HEK293 (cell line): ENCODE measurements around the gene TRMT1.
A peak's percentile ranks its signal among the peaks of the same experiment; 100 is the strongest.

Experiments
- BCL11A ChIP-seq: fragments of 450-650 bp; formaldehyde crosslinking; IDR thresholded peaks from 2 replicates; pipeline ENCODE4 v1.5.1; 2016; ENCODE audit warnings: low read depth, missing biosample characterization, missing genetic modification characterization
- GFI1B ChIP-seq: fragments of 450-650 bp; formaldehyde crosslinking; IDR thresholded peaks from 2 replicates; pipeline ENCODE4 v1.5.1; 2016; ENCODE audit warnings: missing biosample characterization, missing genetic modification characterization
- REST ChIP-seq: fragments of 450-650 bp; formaldehyde crosslinking; IDR thresholded peaks from 2 replicates; pipeline ENCODE4 v1.5.1; 2016; ENCODE audit warnings: missing biosample characterization, missing genetic modification characterization
- SETDB1 ChIP-seq: IDR thresholded peaks from one replicate; pipeline ENCODE4 v1.6.1; 2017; ENCODE audit warnings: mild to moderate bottlenecking, low read length, moderate library complexity, mixed read lengths; ENCODE audit not compliant: insufficient read length
- ZBTB10 ChIP-seq: fragments of 450-650 bp; formaldehyde crosslinking; IDR thresholded peaks from 2 replicates; pipeline ENCODE4 v1.5.1; 2016; ENCODE audit warnings: missing biosample characterization, missing genetic modification characterization
- ZIC2 ChIP-seq: fragments of 450-650 bp; formaldehyde crosslinking; IDR thresholded peaks from 2 replicates; pipeline ENCODE4 v1.5.1; 2016; ENCODE audit warnings: missing biosample characterization, missing genetic modification characterization
- ZNF366 ChIP-seq: fragments of 450-650 bp; formaldehyde crosslinking; conservative IDR thresholded peaks from 2 replicates; pipeline ENCODE4 v1.5.1; 2016; ENCODE audit warnings: missing biosample characterization, missing genetic modification characterization
- ZNF404 ChIP-seq: fragments of 450-650 bp; formaldehyde crosslinking; IDR thresholded peaks from 2 replicates; pipeline ENCODE4 v1.5.1; 2017; ENCODE audit warnings: missing biosample characterization, missing genetic modification characterization
- ZNF561 ChIP-seq: fragments of 450-650 bp; IDR thresholded peaks from 2 replicates; pipeline ENCODE4 v1.5.1; 2018; ENCODE audit warnings: missing biosample characterization, missing genetic modification characterization, borderline replicate concordance
- ZNF621 ChIP-seq: fragments of 450-650 bp; formaldehyde crosslinking; IDR thresholded peaks from 2 replicates; pipeline ENCODE4 v1.5.1; 2017; ENCODE audit warnings: missing biosample characterization, missing genetic modification characterization
- ZNF629 ChIP-seq: fragments of 450-650 bp; formaldehyde crosslinking; IDR thresholded peaks from 2 replicates; pipeline ENCODE4 v1.5.1; 2017; ENCODE audit warnings: missing biosample characterization, missing genetic modification characterization
- ZNF639 ChIP-seq: fragments of 450-650 bp; formaldehyde crosslinking; IDR thresholded peaks from 2 replicates; pipeline ENCODE4 v1.5.1; 2016; ENCODE audit warnings: missing biosample characterization, missing genetic modification characterization
- ZNF707 ChIP-seq: fragments of 450-650 bp; formaldehyde crosslinking; IDR thresholded peaks from 2 replicates; pipeline ENCODE4 v1.5.1; 2016; ENCODE audit warnings: missing biosample characterization, missing genetic modification characterization
- ZNF768 ChIP-seq: fragments of 450-650 bp; formaldehyde crosslinking; IDR thresholded peaks from 2 replicates; pipeline ENCODE4 v1.5.1; 2018; ENCODE audit warnings: missing biosample characterization, mild to moderate bottlenecking, missing genetic modification characterization
- ZNF785 ChIP-seq: fragments of 450-650 bp; formaldehyde crosslinking; IDR thresholded peaks from 2 replicates; pipeline ENCODE4 v1.5.1; 2016; ENCODE audit warnings: missing biosample characterization, missing genetic modification characterization
- ZSCAN30 ChIP-seq: fragments of 450-650 bp; IDR thresholded peaks from 2 replicates; pipeline ENCODE4 v1.5.1; 2018; ENCODE audit warnings: missing biosample characterization, mild to moderate bottlenecking, missing genetic modification characterization, moderate library complexity
- ZSCAN4 ChIP-seq: fragments of 450-650 bp; formaldehyde crosslinking; IDR thresholded peaks from 2 replicates; pipeline ENCODE4 v1.5.1; 2017; ENCODE audit warnings: missing biosample characterization, missing genetic modification characterization
- ZSCAN5A ChIP-seq: fragments of 450-650 bp; formaldehyde crosslinking; IDR thresholded peaks from 2 replicates; pipeline ENCODE4 v1.5.1; 2016; ENCODE audit warnings: missing biosample characterization, missing genetic modification characterization
- TF ChIP-seq, protein P1 (sequence below): fragments of 450-650 bp; formaldehyde crosslinking; IDR thresholded peaks from 2 replicates; pipeline ENCODE4 v1.5.1; 2016; ENCODE audit warnings: missing biosample characterization, missing genetic modification characterization
- TF ChIP-seq, protein P2 (sequence below): fragments of 450-650 bp; formaldehyde crosslinking; conservative IDR thresholded peaks from 2 replicates; pipeline ENCODE4 v1.5.1; 2016; ENCODE audit warnings: low read depth, missing biosample characterization, missing genetic modification characterization
- TF ChIP-seq, protein P3 (sequence below): fragments of 450-650 bp; formaldehyde crosslinking; IDR thresholded peaks from 2 replicates; pipeline ENCODE4 v1.5.1; 2016; ENCODE audit warnings: missing biosample characterization, missing genetic modification characterization

The TRMT1 gene

GRCh38 chr19:13153569-13154240 is 37.2 kb upstream of the TRMT1 start (continued):
- TF ChIP-seq ZNF366 (tag by site-specific recombination) (no peak), ZSCAN30 (peak; percentile 39; the same call in 1 of the 2 replicates), ZIC2 (tag by site-specific recombination) (no peak), ZBTB10 (tag by site-specific recombination) (no peak), ZNF629 (tag by site-specific recombination) (no peak), REST (no peak), ZNF639 (tag by site-specific recombination) (no peak), SETDB1 (no peak), ZNF785 (tag by site-specific recombination) (no peak), ZNF561 (tag by site-specific recombination) (peak; percentile 76), ZSCAN4 (tag by site-specific recombination) (no peak), ZNF768 (tag by site-specific recombination) (no peak), ZNF707 (tag by site-specific recombination) (no peak), ZNF404 (no peak), BCL11A (tag by site-specific recombination) (no peak), GFI1B (tag by site-specific recombination) (no peak), ZSCAN5A (tag by site-specific recombination) (peak; percentile 38; the same call in 1 of the 2 replicates), ZNF621 (tag by site-specific recombination) (no peak)
- TF ChIP-seq, protein P1, sequence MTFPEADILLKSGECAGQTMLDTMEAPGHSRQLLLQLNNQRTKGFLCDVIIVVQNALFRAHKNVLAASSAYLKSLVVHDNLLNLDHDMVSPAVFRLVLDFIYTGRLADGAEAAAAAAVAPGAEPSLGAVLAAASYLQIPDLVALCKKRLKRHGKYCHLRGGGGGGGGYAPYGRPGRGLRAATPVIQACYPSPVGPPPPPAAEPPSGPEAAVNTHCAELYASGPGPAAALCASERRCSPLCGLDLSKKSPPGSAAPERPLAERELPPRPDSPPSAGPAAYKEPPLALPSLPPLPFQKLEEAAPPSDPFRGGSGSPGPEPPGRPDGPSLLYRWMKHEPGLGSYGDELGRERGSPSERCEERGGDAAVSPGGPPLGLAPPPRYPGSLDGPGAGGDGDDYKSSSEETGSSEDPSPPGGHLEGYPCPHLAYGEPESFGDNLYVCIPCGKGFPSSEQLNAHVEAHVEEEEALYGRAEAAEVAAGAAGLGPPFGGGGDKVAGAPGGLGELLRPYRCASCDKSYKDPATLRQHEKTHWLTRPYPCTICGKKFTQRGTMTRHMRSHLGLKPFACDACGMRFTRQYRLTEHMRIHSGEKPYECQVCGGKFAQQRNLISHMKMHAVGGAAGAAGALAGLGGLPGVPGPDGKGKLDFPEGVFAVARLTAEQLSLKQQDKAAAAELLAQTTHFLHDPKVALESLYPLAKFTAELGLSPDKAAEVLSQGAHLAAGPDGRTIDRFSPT: no peak
- TF ChIP-seq, protein P2, sequence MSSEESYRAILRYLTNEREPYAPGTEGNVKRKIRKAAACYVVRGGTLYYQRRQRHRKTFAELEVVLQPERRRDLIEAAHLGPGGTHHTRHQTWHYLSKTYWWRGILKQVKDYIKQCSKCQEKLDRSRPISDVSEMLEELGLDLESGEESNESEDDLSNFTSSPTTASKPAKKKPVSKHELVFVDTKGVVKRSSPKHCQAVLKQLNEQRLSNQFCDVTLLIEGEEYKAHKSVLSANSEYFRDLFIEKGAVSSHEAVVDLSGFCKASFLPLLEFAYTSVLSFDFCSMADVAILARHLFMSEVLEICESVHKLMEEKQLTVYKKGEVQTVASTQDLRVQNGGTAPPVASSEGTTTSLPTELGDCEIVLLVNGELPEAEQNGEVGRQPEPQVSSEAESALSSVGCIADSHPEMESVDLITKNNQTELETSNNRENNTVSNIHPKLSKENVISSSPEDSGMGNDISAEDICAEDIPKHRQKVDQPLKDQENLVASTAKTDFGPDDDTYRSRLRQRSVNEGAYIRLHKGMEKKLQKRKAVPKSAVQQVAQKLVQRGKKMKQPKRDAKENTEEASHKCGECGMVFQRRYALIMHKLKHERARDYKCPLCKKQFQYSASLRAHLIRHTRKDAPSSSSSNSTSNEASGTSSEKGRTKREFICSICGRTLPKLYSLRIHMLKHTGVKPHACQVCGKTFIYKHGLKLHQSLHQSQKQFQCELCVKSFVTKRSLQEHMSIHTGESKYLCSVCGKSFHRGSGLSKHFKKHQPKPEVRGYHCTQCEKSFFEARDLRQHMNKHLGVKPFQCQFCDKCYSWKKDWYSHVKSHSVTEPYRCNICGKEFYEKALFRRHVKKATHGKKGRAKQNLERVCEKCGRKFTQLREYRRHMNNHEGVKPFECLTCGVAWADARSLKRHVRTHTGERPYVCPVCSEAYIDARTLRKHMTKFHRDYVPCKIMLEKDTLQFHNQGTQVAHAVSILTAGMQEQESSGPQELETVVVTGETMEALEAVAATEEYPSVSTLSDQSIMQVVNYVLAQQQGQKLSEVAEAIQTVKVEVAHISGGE (tag by site-specific recombination): no peak
- TF ChIP-seq, protein P3, sequence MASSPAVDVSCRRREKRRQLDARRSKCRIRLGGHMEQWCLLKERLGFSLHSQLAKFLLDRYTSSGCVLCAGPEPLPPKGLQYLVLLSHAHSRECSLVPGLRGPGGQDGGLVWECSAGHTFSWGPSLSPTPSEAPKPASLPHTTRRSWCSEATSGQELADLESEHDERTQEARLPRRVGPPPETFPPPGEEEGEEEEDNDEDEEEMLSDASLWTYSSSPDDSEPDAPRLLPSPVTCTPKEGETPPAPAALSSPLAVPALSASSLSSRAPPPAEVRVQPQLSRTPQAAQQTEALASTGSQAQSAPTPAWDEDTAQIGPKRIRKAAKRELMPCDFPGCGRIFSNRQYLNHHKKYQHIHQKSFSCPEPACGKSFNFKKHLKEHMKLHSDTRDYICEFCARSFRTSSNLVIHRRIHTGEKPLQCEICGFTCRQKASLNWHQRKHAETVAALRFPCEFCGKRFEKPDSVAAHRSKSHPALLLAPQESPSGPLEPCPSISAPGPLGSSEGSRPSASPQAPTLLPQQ (tag by site-specific recombination): 0 out of 2 replicates have a peak, but pooled peaks have one; percentile 12
